GM12878 (cell line): ENCODE results near the gene PRR15L. TPM values are rescaled to one million over a fixed set of nuclear protein-coding genes. Genes with fewer than 3 reads are reported as not detected.

Experiments
- ATAC-seq: fragments of 200-7000 bp; cut with Tn5 transposase; 3 replicates; pipeline ENCODE4 v1.9.1; 2020; ENCODE audit warnings: mild to moderate bottlenecking, moderate library complexity
- BruUV-seq: library from RNA; stranded (reverse); fragments of 400-500 nt; replicated peaks from 2 replicates; lab custom pipeline; 2021; lab: Mats Ljungman, UMichigan
- CTCF ChIA-PET: fragments of 300-600 bp; sonication (Branson Sonifier 250); formaldehyde crosslinking; extraction: SDS; loops from one replicate; lab custom pipeline; 2021; ENCODE audit warnings: inconsistent platforms; lab: Yijun Ruan, JAX
- POLR2A ChIA-PET: fragments of 350-600 bp; formaldehyde crosslinking; extraction: SDS; loops from one replicate; lab custom pipeline; 2021; ENCODE audit warnings: inconsistent platforms; lab: Charles Lee
- RAD21 ChIA-PET: fragments of 300-600 bp; sonication (Branson Sonifier 250); formaldehyde crosslinking; loops from one replicate; lab custom pipeline; 2023; ENCODE audit warnings: antibody characterized with exemption; ENCODE audit not compliant: unreplicated experiment; lab: Charles Lee
- SMC1A ChIA-PET: fragments of 300-600 bp; sonication (Branson Sonifier 250); formaldehyde crosslinking; loops from one replicate; lab custom pipeline; 2023; ENCODE audit not compliant: unreplicated experiment, uncharacterized antibody; lab: Charles Lee
- DNase-seq: peaks from one replicate; pipeline ENCODE4 v3.0.0-alpha.2; 2011; ENCODE audit warnings: low read depth, low spot score
- FAIRE-seq: peaks from 3 replicates; lab custom pipeline; 2011; peaks lifted over from hg19 to GRCh38; lab: Jason Lieb, UNC
- H2AFZ ChIP-seq: 2 replicates; pipeline ENCODE4 v1.6.0; 2011; ENCODE audit warnings: low read depth, low read length, control low read depth; ENCODE audit not compliant: control insufficient read depth
- H3K27ac ChIP-seq: 2 replicates; pipeline ENCODE4 v1.5.1; 2011; ENCODE audit warnings: control low read depth; ENCODE audit not compliant: control insufficient read depth, insufficient read depth
- H3K27me3 ChIP-seq, 2 experiments: replicated peaks in 1 of 2; 2 replicates each; pipeline versions ENCODE4 v1.6.0 to v1.6.1; 2011; ENCODE audit warnings: low read length in 1 of 2; ENCODE audit not compliant: control insufficient read depth in 2 of 2, insufficient read depth in 2 of 2
- H3K36me3 ChIP-seq, 2 experiments: 2 replicates each; pipeline ENCODE4 v1.5.1; 2011; ENCODE audit warnings: low read length in 1 of 2; ENCODE audit not compliant: control insufficient read depth in 2 of 2, insufficient read depth in 2 of 2
- H3K4me1 ChIP-seq: 2 replicates; pipeline ENCODE4 v1.6.1; 2011; ENCODE audit warnings: mild to moderate bottlenecking, low read length, moderate library complexity, mixed read lengths; ENCODE audit not compliant: control insufficient read depth, insufficient read depth
- H3K4me2 ChIP-seq: 2 replicates; pipeline ENCODE4 v1.6.0; 2011; ENCODE audit warnings: control low read depth; ENCODE audit not compliant: control insufficient read depth, insufficient read depth
- H3K4me3 ChIP-seq: fragments of 200-600 bp; sonication (generic); 2 replicates; pipeline ENCODE4 v1.5.1; 2016
- H3K79me2 ChIP-seq: 2 replicates; pipeline ENCODE4 v1.6.0; 2011; ENCODE audit warnings: low read length; ENCODE audit not compliant: control insufficient read depth, insufficient read depth
- H3K9ac ChIP-seq: 2 replicates; pipeline ENCODE4 v1.8.0; 2011; ENCODE audit warnings: low read length, control low read depth, mixed read lengths; ENCODE audit not compliant: control insufficient read depth, insufficient read depth
- H3K9me3 ChIP-seq: replicated peaks from 3 replicates; pipeline ENCODE4 v1.5.1; 2011; ENCODE audit warnings: mild to moderate bottlenecking, low read length; ENCODE audit not compliant: control insufficient read depth, insufficient read depth
- H4K20me1 ChIP-seq: 2 replicates; pipeline ENCODE4 v1.6.0; 2011; ENCODE audit not compliant: control insufficient read depth, insufficient read depth
- BRCA1 ChIP-seq: IDR thresholded peaks from 2 replicates; pipeline ENCODE4 v1.6.1; 2011; ENCODE audit warnings: low read depth, low read length, improper control_type of control experiment
- CHD1 ChIP-seq: IDR thresholded peaks from 2 replicates; pipeline ENCODE4 v1.6.1; 2012; ENCODE audit warnings: low read depth, low read length, improper control_type of control experiment
- EED ChIP-seq: sonication (generic); IDR thresholded peaks from 2 replicates; pipeline ENCODE4 v1.6.1; 2016; ENCODE audit warnings: antibody characterized with exemption, low read depth
- GATAD2B ChIP-seq: fragments of 450-650 bp; conservative IDR thresholded peaks from 2 replicates; pipeline ENCODE4 v1.6.1; 2017; ENCODE audit warnings: low read depth, mild to moderate bottlenecking, moderate library complexity
- HCFC1 ChIP-seq: fragments of 150-350 bp; IDR thresholded peaks from 2 replicates; pipeline ENCODE4 v1.6.1; 2014; ENCODE audit warnings: low read length
- HDAC6 ChIP-seq: fragments of 200-600 bp; sonication (generic); IDR thresholded peaks from one replicate; pipeline ENCODE4 v1.8.0; 2017; ENCODE audit warnings: antibody characterized with exemption; ENCODE audit not compliant: unreplicated experiment
- MEF2A ChIP-seq: IDR thresholded peaks from 2 replicates; pipeline ENCODE4 v1.6.1; 2011; ENCODE audit warnings: low read depth, mild to moderate bottlenecking, low read length, moderate library complexity; ENCODE audit not compliant: insufficient read depth
- MYC ChIP-seq: IDR thresholded peaks from 2 replicates; pipeline ENCODE4 v1.6.1; 2011; ENCODE audit warnings: mild to moderate bottlenecking, low read length, moderate library complexity, inconsistent platforms; ENCODE audit not compliant: insufficient read depth, insufficient replicate concordance, insufficient read length, severe bottlenecking
- NFXL1 ChIP-seq: fragments of 450-650 bp; IDR thresholded peaks from 2 replicates; pipeline ENCODE4 v1.6.1; 2017; ENCODE audit warnings: antibody characterized with exemption, mild to moderate bottlenecking, borderline replicate concordance
- RCOR1 ChIP-seq: conservative IDR thresholded peaks from 2 replicates; pipeline ENCODE4 v1.6.1; 2012; ENCODE audit warnings: low read depth, low read length, improper control_type of control experiment
- SMARCA5 ChIP-seq: fragments of 450-650 bp; IDR thresholded peaks from 2 replicates; pipeline ENCODE4 v1.6.1; 2017; ENCODE audit warnings: mild to moderate bottlenecking
- ZNF622 ChIP-seq: fragments of 450-650 bp; IDR thresholded peaks from 2 replicates; pipeline ENCODE4 v1.6.1; 2017; ENCODE audit warnings: mild to moderate bottlenecking, inconsistent platforms
- ZZZ3 ChIP-seq: IDR thresholded peaks from 2 replicates; pipeline ENCODE4 v1.6.1; 2011; ENCODE audit warnings: low read depth; ENCODE audit not compliant: control insufficient read depth, insufficient read length
- WGBS: methylation state at CpG from one replicate; pipeline ENCODE4 v1.1.6; 2016; ENCODE audit warnings: low lambda C conversion rate; ENCODE audit not compliant: insufficient replicate concordance, insufficient coverage; ENCODE audit errors: missing lambda C conversion rate; 5-methylcytosine and 5-hydroxymethylcytosine counted together
- in situ Hi-C: fragments of 300-500 bp; cut with MboI; formaldehyde crosslinking; loops from 9 replicates; pipeline ENCODE4 v1.14.3; 2018; ENCODE audit warnings: mixed read lengths
- intact Hi-C: fragments of 100-400 bp; cut with micrococcal nuclease; formaldehyde crosslinking; loops from one replicate; pipeline ENCODE4 v1.14.2; 2022; ENCODE audit not compliant: unreplicated experiment
- polyA plus RNA-seq, 11 experiments: library from polyadenylated mRNA; depleted of rRNA in 4 of 11; unstranded in 6 of 11; stranded (reverse) in 5 of 11; fragments of >200 nt; fragmentation: Nextera tagmentation in 4 of 11; fragmentation: Illumina TruSeq in 1 of 11; extraction: Ambion mirVana in 4 of 11; extraction: Trizol in 1 of 11; gene quantifications; 1 replicate in 1 of 11; 2 replicates in 10 of 11; pipeline versions ENCODE4 v1.2.1 to v1.2.3, GENCODE V29; 2011 to 2016; ENCODE audit warnings: inconsistent platforms in 2 of 11, missing spikeins in 2 of 11, low read depth in 1 of 11
- total RNA-seq, 4 experiments: library from RNA; depleted of rRNA in 3 of 4; stranded (reverse); fragments of >200 nt in 3 of 4; fragmentation: Illumina TruSeq in 1 of 4; extraction: Trizol in 1 of 4; gene quantifications; 2 replicates each; pipeline versions ENCODE4 v1.2.1 to v1.2.3, GENCODE V29; 2013 to 2021
- TF ChIP-seq, protein P1 (sequence below): fragments of 450-650 bp; IDR thresholded peaks from 2 replicates; pipeline ENCODE4 v1.6.1; 2017; ENCODE audit warnings: antibody characterized with exemption, mild to moderate bottlenecking, moderate library complexity
- TF ChIP-seq, protein P2 (sequence below): IDR thresholded peaks from 2 replicates; pipeline ENCODE4 v1.6.1; 2012; ENCODE audit warnings: low read depth, low read length, improper control_type of control experiment
- TF ChIP-seq, protein P3 (sequence below): IDR thresholded peaks from 2 replicates; pipeline ENCODE4 v1.6.1; 2011; ENCODE audit warnings: borderline replicate concordance, low read depth, mild to moderate bottlenecking, moderate library complexity, low read length; ENCODE audit not compliant: insufficient read depth, poor library complexity, severe bottlenecking

PRR15L gene
- total and polyA plus RNA-seq, 10 of the 15 experiments (the other 5 are each of a cell fraction or from before 2014, with no cell fraction given) = 0.11 to 0.18 TPM; not detected in 8

DNA sequence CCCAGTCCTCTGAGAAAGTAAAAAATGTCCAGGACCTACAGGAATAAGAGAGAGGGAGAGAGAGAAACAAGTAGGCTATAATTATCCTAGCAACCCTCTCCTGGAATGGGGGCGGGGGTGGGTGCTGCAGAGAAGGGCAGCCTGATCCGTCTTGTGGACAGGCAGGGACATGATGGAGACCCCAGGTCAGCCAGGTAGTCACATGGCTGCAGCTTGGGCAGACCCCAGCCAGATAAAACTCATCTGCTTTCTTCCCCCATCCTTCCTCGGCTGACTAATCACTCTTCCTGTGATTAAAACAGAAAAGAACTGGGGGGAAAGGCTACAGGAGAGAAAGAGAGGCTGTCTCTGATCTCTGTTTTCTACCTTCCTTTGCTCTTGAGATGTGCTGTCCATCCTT lies 47.3 kb upstream of the PRR15L start (continued):
- TF ChIP-seq, protein P1, sequence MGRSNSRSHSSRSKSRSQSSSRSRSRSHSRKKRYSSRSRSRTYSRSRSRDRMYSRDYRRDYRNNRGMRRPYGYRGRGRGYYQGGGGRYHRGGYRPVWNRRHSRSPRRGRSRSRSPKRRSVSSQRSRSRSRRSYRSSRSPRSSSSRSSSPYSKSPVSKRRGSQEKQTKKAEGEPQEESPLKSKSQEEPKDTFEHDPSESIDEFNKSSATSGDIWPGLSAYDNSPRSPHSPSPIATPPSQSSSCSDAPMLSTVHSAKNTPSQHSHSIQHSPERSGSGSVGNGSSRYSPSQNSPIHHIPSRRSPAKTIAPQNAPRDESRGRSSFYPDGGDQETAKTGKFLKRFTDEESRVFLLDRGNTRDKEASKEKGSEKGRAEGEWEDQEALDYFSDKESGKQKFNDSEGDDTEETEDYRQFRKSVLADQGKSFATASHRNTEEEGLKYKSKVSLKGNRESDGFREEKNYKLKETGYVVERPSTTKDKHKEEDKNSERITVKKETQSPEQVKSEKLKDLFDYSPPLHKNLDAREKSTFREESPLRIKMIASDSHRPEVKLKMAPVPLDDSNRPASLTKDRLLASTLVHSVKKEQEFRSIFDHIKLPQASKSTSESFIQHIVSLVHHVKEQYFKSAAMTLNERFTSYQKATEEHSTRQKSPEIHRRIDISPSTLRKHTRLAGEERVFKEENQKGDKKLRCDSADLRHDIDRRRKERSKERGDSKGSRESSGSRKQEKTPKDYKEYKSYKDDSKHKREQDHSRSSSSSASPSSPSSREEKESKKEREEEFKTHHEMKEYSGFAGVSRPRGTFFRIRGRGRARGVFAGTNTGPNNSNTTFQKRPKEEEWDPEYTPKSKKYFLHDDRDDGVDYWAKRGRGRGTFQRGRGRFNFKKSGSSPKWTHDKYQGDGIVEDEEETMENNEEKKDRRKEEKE = no peak
- TF ChIP-seq EED (no peak), BRCA1 (no peak), MYC (no peak), ZNF622 (no peak), NFXL1 (no peak), CHD1 (no peak)

DNA sequence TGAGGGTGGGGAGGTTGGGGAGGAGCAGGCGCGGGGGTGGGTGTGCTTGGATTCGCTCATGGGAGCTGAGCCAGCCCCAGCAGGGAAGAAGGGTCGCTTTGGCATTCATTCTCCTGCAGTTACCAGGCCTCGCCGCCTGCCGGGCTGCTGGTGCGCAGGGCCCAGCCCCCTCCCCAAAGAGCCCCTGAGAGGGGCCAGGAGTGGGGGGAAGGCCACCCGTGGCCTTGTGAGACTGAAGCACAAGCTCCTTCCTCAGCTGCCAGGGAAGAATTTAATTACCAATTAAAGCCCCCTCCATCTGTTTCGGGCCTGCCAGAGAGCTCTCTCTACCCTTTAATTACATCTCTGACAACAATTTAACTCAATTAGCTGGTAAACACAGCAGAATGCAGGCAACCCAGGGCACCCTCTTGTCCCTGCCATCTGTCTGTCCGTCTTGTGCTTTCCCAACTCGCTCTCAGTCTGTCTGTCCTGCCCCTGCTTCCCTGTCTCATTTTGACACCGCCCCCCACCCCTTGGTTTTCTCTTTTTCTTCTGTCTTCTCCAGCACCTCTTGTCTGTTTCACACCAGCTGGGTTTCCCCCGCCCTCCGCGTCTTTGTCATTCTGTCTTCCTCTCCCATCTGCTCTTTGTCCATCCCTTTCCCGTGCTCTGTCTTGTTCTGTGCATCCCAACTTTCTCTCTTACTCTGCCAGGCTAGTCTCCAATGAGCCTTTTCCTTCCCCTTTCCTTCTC lies 45.9 kb upstream of the PRR15L start:
- Histone ChIP-seq H3K4me1 (peaks cover 49% of the 10 kb centered on the region), H3K4me2 (peak overlapping the region; percentile 11), H3K4me3 (no peak overlapping the region), H4K20me1 (no peaks in the 10 kb centered on the region), H2AFZ (peak overlapping the region; percentile 45), H3K9me3 (no peaks in the 10 kb centered on the region), H3K79me2 (no peaks in the 10 kb centered on the region), H3K9ac (no peak overlapping the region), H3K36me3 (no peaks in the 10 kb centered on the region; a peak in 1 of 4 replicates), H3K27ac (peak overlapping the region; percentile 85), H3K27me3 (no peaks in the 10 kb centered on the region)
- ChIA-PET CTCF (interaction anchor here (1.5 to 8.5 kb wide), 12 partner anchors 8 to 162 kb away, joined by 7 to 59 read pairs (median 12); partner anchors contain the start of genes CDK5RAP3, PNPO and SCRN2), RAD21 (interaction anchor here (0.7 to 4.8 kb wide), 12 partner anchors 8 to 425 kb away, joined by 3 to 54 read pairs (median 6); partner anchors contain the start of genes CDK5RAP3 and SNX11), SMC1A (interaction anchor here (0.8 to 9.5 kb wide), 14 partner anchors 9 to 163 kb away, joined by 3 to 97 read pairs (median 4); partner anchors contain the start of genes CDK5RAP3 and SCRN2), POLR2A (interaction anchor here (0.6 to 2.8 kb wide), 12 partner anchors 8 to 327 kb away, joined by 3 to 17 read pairs (median 6); partner anchors contain the start of genes CDK5RAP3 and PNPO)
- no peak for DNase-seq
- FAIRE-seq = no peak
- ATAC-seq = peak; percentile 44
- in situ Hi-C loops = no loop called here
- WGBS = 47% methylated on average over 13 of the region's 17 CpGs
- no TSS peak for BruUV-seq
- intact Hi-C loops = no loop called here
- TF ChIP-seq SMARCA5 (no peak), HDAC6 (no peak), RCOR1 (no peak), NFXL1 (no peak), GATAD2B (no peak), MEF2A (no peak), HCFC1 (no peak), ZZZ3 (no peak)
- TF ChIP-seq, protein P2, sequence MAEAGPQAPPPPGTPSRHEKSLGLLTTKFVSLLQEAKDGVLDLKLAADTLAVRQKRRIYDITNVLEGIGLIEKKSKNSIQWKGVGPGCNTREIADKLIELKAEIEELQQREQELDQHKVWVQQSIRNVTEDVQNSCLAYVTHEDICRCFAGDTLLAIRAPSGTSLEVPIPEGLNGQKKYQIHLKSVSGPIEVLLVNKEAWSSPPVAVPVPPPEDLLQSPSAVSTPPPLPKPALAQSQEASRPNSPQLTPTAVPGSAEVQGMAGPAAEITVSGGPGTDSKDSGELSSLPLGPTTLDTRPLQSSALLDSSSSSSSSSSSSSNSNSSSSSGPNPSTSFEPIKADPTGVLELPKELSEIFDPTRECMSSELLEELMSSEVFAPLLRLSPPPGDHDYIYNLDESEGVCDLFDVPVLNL = no peak
- TF ChIP-seq, protein P3, sequence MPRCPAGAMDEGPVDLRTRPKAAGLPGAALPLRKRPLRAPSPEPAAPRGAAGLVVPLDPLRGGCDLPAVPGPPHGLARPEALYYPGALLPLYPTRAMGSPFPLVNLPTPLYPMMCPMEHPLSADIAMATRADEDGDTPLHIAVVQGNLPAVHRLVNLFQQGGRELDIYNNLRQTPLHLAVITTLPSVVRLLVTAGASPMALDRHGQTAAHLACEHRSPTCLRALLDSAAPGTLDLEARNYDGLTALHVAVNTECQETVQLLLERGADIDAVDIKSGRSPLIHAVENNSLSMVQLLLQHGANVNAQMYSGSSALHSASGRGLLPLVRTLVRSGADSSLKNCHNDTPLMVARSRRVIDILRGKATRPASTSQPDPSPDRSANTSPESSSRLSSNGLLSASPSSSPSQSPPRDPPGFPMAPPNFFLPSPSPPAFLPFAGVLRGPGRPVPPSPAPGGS = no peak
